ENCODE results near the gene REG1A. TPM values are rescaled to one million over a fixed set of nuclear protein-coding genes. Genes with fewer than 3 reads are reported as not detected.

REG1A gene
- total RNA-seq: not detected
- 0 reads per million in 2 donors for total RNA-seq

- Mint-ChIP-seq H3K36me3 (ENCODE audit: low read depth) (no peaks in the 10 kb centered on the region), H3K27me3 (no peaks in the 10 kb centered on the region), H3K4me1 (no peaks in the 10 kb centered on the region), H3K27ac (no peak within 1 kb of the TSS), H3K4me3 (no peak within 1 kb of the TSS)
- DNase-seq (no peak), ATAC-seq (no peak)
- H3K9me3 ChIP-seq (ENCODE audit: control insufficient read depth, low read length, poor library complexity, severe bottlenecking): no peaks in the 10 kb centered on the region
These were observed at the start of gene REG1A for GRCh38 chr2:79120194-79120713. TSS of gene REG1A (plus strand) at chr2:79120488. CDS start at chr2:79120862, 374 bp downstream.

GRCh38 chr2:79071078-79071477, 49.2 kb upstream of the REG1A start:
- DNase-seq (no peak), ATAC-seq (no peak)
- H3K27me3 Mint-ChIP-seq: no peaks in the 10 kb centered on the region
- H3K27ac Mint-ChIP-seq: no peak overlapping the region
- H3K9me3 ChIP-seq (ENCODE audit: control insufficient read depth, low read length, poor library complexity, severe bottlenecking): no peaks in the 10 kb centered on the region
- no peaks in the 10 kb centered on the region for H3K4me1 Mint-ChIP-seq
- H3K4me3 Mint-ChIP-seq: no peak overlapping the region
- no peaks in the 10 kb centered on the region for H3K36me3 Mint-ChIP-seq (ENCODE audit: low read depth)

GRCh38 chr2:79082987-79083386, 37.3 kb upstream of the REG1A start:
- no peak for DNase-seq
- no peaks in the 10 kb centered on the region for H3K36me3 Mint-ChIP-seq (ENCODE audit: low read depth)
- no peaks in the 10 kb centered on the region for H3K9me3 ChIP-seq (ENCODE audit: control insufficient read depth, low read length, poor library complexity, severe bottlenecking)
- H3K4me1 Mint-ChIP-seq: no peaks in the 10 kb centered on the region
- no peaks in the 10 kb centered on the region for H3K27me3 Mint-ChIP-seq
- H3K4me3 Mint-ChIP-seq: no peak overlapping the region
- no peak for ATAC-seq
- no peak overlapping the region for H3K27ac Mint-ChIP-seq

- ATAC-seq (no peak), DNase-seq (no peak)
- H3K4me3 Mint-ChIP-seq: no peak overlapping the region
- no peaks in the 10 kb centered on the region for H3K36me3 Mint-ChIP-seq (ENCODE audit: low read depth)
- H3K27me3 Mint-ChIP-seq: no peaks in the 10 kb centered on the region
- H3K4me1 Mint-ChIP-seq: no peaks in the 10 kb centered on the region
- H3K27ac Mint-ChIP-seq: no peak overlapping the region
- H3K9me3 ChIP-seq (ENCODE audit: control insufficient read depth, low read length, poor library complexity, severe bottlenecking): no peaks in the 10 kb centered on the region
These were observed 36.6 kb upstream of the REG1A start for GRCh38 chr2:79083597-79084251.

- H3K36me3 Mint-ChIP-seq (ENCODE audit: low read depth): no peaks in the 10 kb centered on the region
- no peak for ATAC-seq
These were observed 35.7 kb upstream of the REG1A start for GRCh38 chr2:79084495-79085135.

GRCh38 chr2:79085382-79085781, 34.9 kb upstream of the REG1A start:
- H3K9me3 ChIP-seq (ENCODE audit: control insufficient read depth, low read length, poor library complexity, severe bottlenecking): no peaks in the 10 kb centered on the region
- no peak overlapping the region for H3K27ac Mint-ChIP-seq
- no peak overlapping the region for H3K4me3 Mint-ChIP-seq
- no peaks in the 10 kb centered on the region for H3K4me1 Mint-ChIP-seq
- H3K27me3 Mint-ChIP-seq: no peaks in the 10 kb centered on the region
- DNase-seq (no peak), ATAC-seq (no peak)
- H3K36me3 Mint-ChIP-seq (ENCODE audit: low read depth): no peaks in the 10 kb centered on the region

More at GRCh38 chr2:79084495-79085135, 35.7 kb upstream of the REG1A start:
- Mint-ChIP-seq H3K27ac (no peak overlapping the region), H3K4me3 (no peak overlapping the region), H3K4me1 (no peaks in the 10 kb centered on the region), H3K27me3 (no peaks in the 10 kb centered on the region)
- no peaks in the 10 kb centered on the region for H3K9me3 ChIP-seq (ENCODE audit: control insufficient read depth, low read length, poor library complexity, severe bottlenecking)
- no peak for DNase-seq

- Mint-ChIP-seq H3K4me1 (no peaks in the 10 kb centered on the region), H3K36me3 (ENCODE audit: low read depth) (no peaks in the 10 kb centered on the region), H3K4me3 (no peak overlapping the region), H3K27me3 (no peaks in the 10 kb centered on the region), H3K27ac (no peak overlapping the region)
- no peaks in the 10 kb centered on the region for H3K9me3 ChIP-seq (ENCODE audit: control insufficient read depth, low read length, poor library complexity, severe bottlenecking)
- DNase-seq (no peak), ATAC-seq (no peak)
These were observed 34.0 kb upstream of the REG1A start for GRCh38 chr2:79086255-79086654.

- H3K9me3 ChIP-seq (ENCODE audit: control insufficient read depth, low read length, poor library complexity, severe bottlenecking): no peaks in the 10 kb centered on the region
- Mint-ChIP-seq H3K36me3 (ENCODE audit: low read depth) (no peaks in the 10 kb centered on the region), H3K27ac (no peak within 1 kb of the TSS), H3K4me1 (no peaks in the 10 kb centered on the region), H3K27me3 (no peaks in the 10 kb centered on the region), H3K4me3 (no peak within 1 kb of the TSS)
- no peak for DNase-seq
- no peak for ATAC-seq
These were observed 32.4 kb upstream of the REG1A start, which contains the start of gene REG1B for GRCh38 chr2:79087785-79088364. TSS of gene REG1B (minus strand) at chr2:79087993. CDS start at chr2:79087612, 381 bp downstream.

GRCh38 chr2:79090693-79091092, 29.6 kb upstream of the REG1A start:
- Mint-ChIP-seq H3K27ac (no peak overlapping the region), H3K4me1 (no peaks in the 10 kb centered on the region), H3K27me3 (no peaks in the 10 kb centered on the region), H3K4me3 (no peak overlapping the region), H3K36me3 (ENCODE audit: low read depth) (no peaks in the 10 kb centered on the region)
- ATAC-seq (no peak), DNase-seq (no peak)
- H3K9me3 ChIP-seq (ENCODE audit: control insufficient read depth, low read length, poor library complexity, severe bottlenecking): no peaks in the 10 kb centered on the region

- no peaks in the 10 kb centered on the region for H3K27me3 Mint-ChIP-seq
- H3K36me3 Mint-ChIP-seq (ENCODE audit: low read depth): no peaks in the 10 kb centered on the region
- no peak for DNase-seq
- H3K27ac Mint-ChIP-seq: no peak overlapping the region
- ATAC-seq: no peak
- no peaks in the 10 kb centered on the region for H3K4me1 Mint-ChIP-seq
- H3K9me3 ChIP-seq (ENCODE audit: control insufficient read depth, low read length, poor library complexity, severe bottlenecking): no peaks in the 10 kb centered on the region
- H3K4me3 Mint-ChIP-seq: no peak overlapping the region
These were observed 22.4 kb upstream of the REG1A start for GRCh38 chr2:79097843-79098242.

GRCh38 chr2:79099140-79099686, 21.1 kb upstream of the REG1A start:
- Mint-ChIP-seq H3K4me3 (no peak overlapping the region), H3K27me3 (no peaks in the 10 kb centered on the region), H3K36me3 (ENCODE audit: low read depth) (no peaks in the 10 kb centered on the region), H3K4me1 (no peaks in the 10 kb centered on the region), H3K27ac (no peak overlapping the region)
- DNase-seq: no peak
- no peaks in the 10 kb centered on the region for H3K9me3 ChIP-seq (ENCODE audit: control insufficient read depth, low read length, poor library complexity, severe bottlenecking)
- ATAC-seq: no peak

GRCh38 chr2:79100285-79100684, 20.0 kb upstream of the REG1A start:
- H3K27me3 Mint-ChIP-seq: no peaks in the 10 kb centered on the region
- no peaks in the 10 kb centered on the region for H3K36me3 Mint-ChIP-seq (ENCODE audit: low read depth)
- DNase-seq (no peak), ATAC-seq (no peak)
- H3K4me3 Mint-ChIP-seq: no peak overlapping the region
- no peaks in the 10 kb centered on the region for H3K9me3 ChIP-seq (ENCODE audit: control insufficient read depth, low read length, poor library complexity, severe bottlenecking)
- no peaks in the 10 kb centered on the region for H3K4me1 Mint-ChIP-seq
- H3K27ac Mint-ChIP-seq: no peak overlapping the region

GRCh38 chr2:79101024-79101423, 19.3 kb upstream of the REG1A start:
- no peaks in the 10 kb centered on the region for H3K27me3 Mint-ChIP-seq
- ATAC-seq (no peak), DNase-seq (no peak)
- no peak overlapping the region for H3K27ac Mint-ChIP-seq
- no peaks in the 10 kb centered on the region for H3K4me1 Mint-ChIP-seq
- H3K9me3 ChIP-seq (ENCODE audit: control insufficient read depth, low read length, poor library complexity, severe bottlenecking): no peaks in the 10 kb centered on the region
- no peak overlapping the region for H3K4me3 Mint-ChIP-seq
- no peaks in the 10 kb centered on the region for H3K36me3 Mint-ChIP-seq (ENCODE audit: low read depth)
